ENCODE measurements around the gene BIRC3.
A peak's percentile ranks its signal among the peaks of the same experiment; 100 is the strongest.

The BIRC3 gene

DNA sequence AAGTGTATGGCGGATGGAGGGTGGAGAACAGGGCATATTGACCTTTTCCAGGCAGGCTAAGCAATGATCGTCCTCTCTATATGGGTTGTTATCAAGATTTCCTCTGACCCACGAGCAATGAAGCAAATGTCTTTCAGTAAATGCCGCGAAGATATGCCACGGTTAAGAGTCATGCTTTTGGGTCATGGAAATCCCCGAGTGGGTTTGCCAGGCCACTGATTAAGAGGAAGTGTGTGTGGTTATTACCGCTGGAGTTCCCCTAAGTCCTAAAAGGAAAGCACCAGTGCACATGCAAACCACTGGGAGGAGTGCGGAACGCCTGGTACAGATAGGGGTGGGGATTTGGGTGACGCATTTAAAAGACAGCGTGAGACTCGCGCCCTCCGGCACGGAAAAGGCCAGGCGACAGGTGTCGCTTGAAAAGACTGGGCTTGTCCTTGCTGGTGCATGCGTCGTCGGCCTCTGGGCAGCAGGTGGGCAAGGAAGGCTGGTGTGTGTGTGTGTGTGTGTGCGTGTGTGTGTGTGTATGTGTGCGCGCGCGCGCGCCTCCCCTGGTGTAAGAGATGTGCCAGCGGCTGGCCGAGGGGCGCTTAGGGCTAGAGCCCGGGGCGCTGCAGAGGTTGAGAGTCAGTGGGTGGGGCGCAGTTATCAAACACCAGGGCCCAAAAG lies at the start of gene BIRC3:
BIRC3 (plus strand) TSS at position 386 of the 669 bp plus-strand sequence. CDS start 7,026 bp downstream, outside the sequence.
- peak; percentile 98 for DNase-seq

GRCh38 chr11:102267609-102268008 lies 49.7 kb upstream of the BIRC3 start:
- DNase-seq: peak in 1 of 2 donors; percentile 8

GRCh38 chr11:102268083-102268984 lies 49.0 kb upstream of the BIRC3 start:
- DNase-seq: peak; percentile 86 to 89

DNA sequence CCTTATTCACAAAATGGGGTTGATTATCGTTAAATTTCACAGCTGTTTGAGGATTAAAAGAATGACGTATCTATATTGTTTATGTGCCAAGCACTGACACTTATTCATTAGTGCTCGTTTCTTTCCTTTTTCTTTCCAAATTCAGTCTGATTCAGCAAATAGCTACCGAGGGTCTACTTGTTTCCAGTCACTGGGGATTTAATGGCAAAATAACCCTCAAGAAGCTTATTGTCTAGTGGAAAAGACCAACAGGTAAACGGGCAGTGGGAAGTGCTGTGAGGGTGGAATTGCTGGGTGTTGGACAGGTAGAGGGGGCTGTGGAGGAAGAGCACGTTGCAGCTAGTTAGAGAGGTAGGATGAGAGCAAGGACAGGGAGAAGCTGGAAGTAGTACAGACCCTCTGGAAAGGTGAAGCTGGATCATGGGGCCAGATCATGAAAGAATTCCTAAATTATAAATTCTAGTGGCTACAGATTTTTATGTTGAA lies 48.3 kb upstream of the BIRC3 start:
- no peak for DNase-seq

- no peak for DNase-seq
These were observed 47.4 kb upstream of the BIRC3 start for GRCh38 chr11:102269927-102270326.

GRCh38 chr11:102272047-102272824 lies 45.0 kb upstream of the BIRC3 start:
- no peak for DNase-seq

DNA sequence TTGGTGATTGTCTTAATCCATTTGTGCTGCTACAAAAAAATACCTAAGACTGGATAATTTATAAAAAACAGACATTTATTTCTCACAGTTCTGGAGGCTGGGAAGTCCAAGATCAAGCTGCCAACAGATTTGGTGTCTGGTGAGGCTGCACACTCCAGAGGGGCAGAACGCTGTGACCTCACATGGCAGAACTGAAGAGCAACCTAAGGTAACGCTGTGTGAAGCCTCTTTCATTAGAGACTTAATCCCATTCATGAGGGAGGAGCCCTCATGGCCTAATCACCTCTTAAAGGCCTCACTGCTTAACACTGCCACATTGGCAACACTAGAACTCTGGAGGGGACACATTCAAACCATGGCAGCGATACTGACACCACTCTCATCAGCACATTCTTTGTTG lies 42.7 kb upstream of the BIRC3 start:
- no peak for DNase-seq

DNA sequence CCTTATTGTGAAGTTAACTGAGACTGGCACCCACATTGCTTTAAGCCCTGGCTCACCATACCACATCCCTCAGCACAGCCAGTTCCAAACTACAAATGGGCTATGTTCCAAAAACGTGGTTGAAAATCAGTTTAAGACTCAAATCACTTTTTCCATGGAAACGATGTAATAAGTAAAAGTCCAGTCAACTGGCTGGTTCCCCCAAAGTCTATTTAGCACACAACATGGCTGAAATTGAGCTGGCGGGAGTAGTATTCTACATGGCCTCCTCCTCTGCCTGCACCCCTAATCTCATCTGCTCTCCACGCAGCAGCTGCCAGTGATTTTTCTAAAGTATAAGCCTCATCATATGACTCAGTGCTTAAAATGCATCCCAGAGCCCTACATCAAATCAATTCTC lies 40.9 kb upstream of the BIRC3 start:
- no peak for DNase-seq

DNA sequence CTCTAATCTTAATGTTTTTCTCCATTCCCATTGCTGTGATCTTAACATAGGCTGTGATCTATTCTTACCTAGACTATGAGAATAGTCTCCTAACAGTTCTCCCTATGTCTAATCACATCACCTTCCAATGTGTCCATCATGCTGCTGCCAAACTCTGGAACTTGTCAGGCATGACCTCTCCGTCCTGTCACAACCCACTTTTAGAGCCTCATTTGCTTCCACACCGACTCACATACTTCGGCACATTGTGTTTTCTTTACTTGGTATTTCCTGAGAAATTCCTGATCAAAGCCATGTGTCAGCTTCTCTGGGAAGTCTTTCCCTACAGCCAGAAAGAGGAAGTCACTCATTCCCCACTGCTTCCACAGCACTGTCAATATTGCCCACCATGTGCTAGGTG lies 40.5 kb upstream of the BIRC3 start:
- no peak for DNase-seq

GRCh38 chr11:102279641-102280170 lies 37.6 kb upstream of the BIRC3 start:
- no peak for DNase-seq

- no peak for DNase-seq
These were observed 36.9 kb upstream of the BIRC3 start for GRCh38 chr11:102280245-102280833.

GRCh38 chr11:102283116-102283485 lies 34.2 kb upstream of the BIRC3 start:
- DNase-seq: no peak

DNA sequence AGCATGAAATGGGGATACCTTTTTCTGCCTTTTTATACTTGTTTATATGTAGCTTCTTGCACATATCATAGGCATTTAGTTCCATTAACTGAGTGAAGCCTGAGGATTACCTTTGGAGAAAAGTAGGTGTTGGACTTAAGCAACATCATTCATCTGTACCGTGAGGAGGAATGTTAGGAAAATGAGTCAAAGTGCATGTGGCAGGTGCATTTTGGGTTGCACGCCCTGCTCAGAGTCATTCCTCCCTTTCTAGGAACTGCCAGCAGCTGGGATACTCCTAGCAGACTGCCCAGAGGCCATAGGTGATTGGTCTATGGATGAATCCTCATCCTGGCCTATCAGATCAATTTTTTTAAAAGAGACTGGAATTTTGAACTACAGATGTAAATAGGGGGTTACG lies 33.3 kb upstream of the BIRC3 start:
- DNase-seq: no peak

DNA sequence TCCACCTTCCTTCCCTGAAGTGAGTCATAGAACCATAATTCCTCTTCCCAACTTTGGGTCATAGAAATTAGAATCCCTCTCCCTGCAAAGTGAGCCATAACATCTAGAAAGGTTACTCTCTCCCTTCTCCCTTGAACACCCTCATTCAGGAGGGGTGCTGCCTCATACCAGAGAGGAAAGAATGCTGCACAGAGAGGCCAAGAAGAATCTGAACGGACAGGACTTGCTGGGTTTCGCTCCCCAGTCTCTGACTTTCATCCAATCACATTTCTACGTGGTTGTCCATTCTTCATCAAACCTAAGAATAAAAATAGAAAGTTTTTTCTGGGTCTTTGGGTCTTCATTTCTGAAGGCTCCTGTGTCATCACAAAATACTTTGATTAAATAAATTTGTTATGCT lies 31.0 kb upstream of the BIRC3 start:
- DNase-seq: no peak

GRCh38 chr11:102287964-102288724 lies 29.1 kb upstream of the BIRC3 start:
- peak; percentile 55 to 81 for DNase-seq

DNA sequence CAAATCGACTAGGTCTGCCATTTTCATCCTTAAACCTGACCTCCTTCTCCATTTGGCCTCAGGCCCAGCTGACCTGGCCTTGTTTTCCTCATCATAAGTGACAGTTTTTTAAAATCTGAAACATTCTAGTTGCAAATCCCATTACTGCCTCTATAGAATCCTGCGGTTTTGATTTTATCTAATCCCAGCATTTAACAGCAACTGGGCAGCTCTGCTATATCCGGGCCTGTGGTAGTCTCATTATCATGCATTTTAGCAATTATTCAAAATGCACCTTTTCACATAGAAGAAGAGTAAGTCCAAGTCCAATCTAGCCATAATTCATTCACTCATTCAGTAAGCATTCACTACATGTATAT lies 28.6 kb upstream of the BIRC3 start:
- no peak for DNase-seq

GRCh38 chr11:102289592-102289991 lies 27.7 kb upstream of the BIRC3 start:
- DNase-seq: no peak

DNA sequence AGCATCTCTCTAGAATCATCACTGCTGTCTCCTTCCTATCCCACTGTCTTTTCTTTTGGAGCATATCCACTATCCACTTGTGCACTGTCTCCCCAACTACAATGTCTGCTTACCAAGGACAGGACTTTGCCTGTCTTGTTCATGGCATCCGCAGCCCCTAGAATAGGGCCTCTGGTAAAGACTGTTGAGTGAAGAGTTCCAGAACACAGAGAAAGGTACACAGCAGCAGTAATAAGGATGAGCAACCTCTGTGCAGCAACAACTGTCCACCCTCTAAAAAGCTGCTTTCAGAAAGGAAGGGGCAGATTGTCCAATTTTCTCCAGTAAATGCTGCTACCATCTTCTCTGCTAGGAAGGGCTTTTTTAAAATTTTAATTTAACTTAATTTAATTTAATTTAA lies 25.5 kb upstream of the BIRC3 start:
- DNase-seq: no peak

- no peak for DNase-seq
These were observed 24.4 kb upstream of the BIRC3 start for GRCh38 chr11:102292933-102293332.

- peak; percentile 43 to 83 for DNase-seq
These were observed 23.2 kb upstream of the BIRC3 start for GRCh38 chr11:102293873-102294601.

GRCh38 chr11:102295045-102295444 lies 22.2 kb upstream of the BIRC3 start:
- DNase-seq: no peak
